Mesothelial cell of epicardium (in vitro differentiated cells): Measurements from ENCODE around the gene EYS. TPM values are rescaled to one million over a fixed set of nuclear protein-coding genes. Genes with fewer than 3 reads are reported as not detected.
"Not testable (repeated sequence)": the region's sequence is repeated elsewhere in the genome, so short reads cannot be mapped to it uniquely, and the experiment has no call there.

Experiments used
- DNase-seq, 2 experiments: peaks; one replicate each; pipeline ENCODE4 v3.0.0; 2021; ENCODE audit warnings: low spot score in 2 of 2; ENCODE audit not compliant: unreplicated experiment in 2 of 2
- H3K27ac Mint-ChIP-seq: 2 replicates; pipeline ENCODE4 v1.8.0; 2021; ENCODE audit warnings: mixed read lengths
- H3K27me3 Mint-ChIP-seq: 2 replicates; pipeline ENCODE4 v1.8.0; 2021; ENCODE audit warnings: low read depth, mixed read lengths
- H3K36me3 Mint-ChIP-seq: 2 replicates; pipeline ENCODE4 v1.8.0; 2021; ENCODE audit warnings: mixed read lengths
- H3K4me1 Mint-ChIP-seq: 2 replicates; pipeline ENCODE4 v1.8.0; 2021; ENCODE audit warnings: mixed read lengths
- H3K4me3 Mint-ChIP-seq: 2 replicates; pipeline ENCODE4 v1.8.0; 2021; ENCODE audit warnings: mild to moderate bottlenecking, moderate library complexity, mixed read lengths
- H3K9me3 Mint-ChIP-seq: 2 replicates; pipeline ENCODE4 v1.8.0; 2021; ENCODE audit warnings: mixed read lengths
- CTCF ChIP-seq: fragments of 200-600 bp; sonication (generic); IDR thresholded peaks from one replicate; pipeline ENCODE4 v1.5.0; 2021; ENCODE audit warnings: antibody characterized with exemption; ENCODE audit not compliant: unreplicated experiment
- total RNA-seq: library from RNA; stranded (reverse); gene quantifications from 3 replicates; pipeline ENCODE4 v1.2.1, GENCODE V29; 2021

Gene EYS
- total RNA-seq, 1 donor from 2014 or later, result 0.69 TPM

GRCh38 chr6:65610746-65611145 lies 96.3 kb downstream of the EYS start:
- Mint-ChIP-seq H3K27me3 (no peaks in the 10 kb centered on the region), H3K27ac (no peak overlapping the region), H3K36me3 (no peaks in the 10 kb centered on the region), H3K9me3 (no peaks in the 10 kb centered on the region), H3K4me1 (no peaks in the 10 kb centered on the region), H3K4me3 (no peak overlapping the region)
- no peak for DNase-seq
- no peak for TF ChIP-seq CTCF

GRCh38 chr6:65595540-65595939 lies 111.5 kb downstream of the EYS start:
- no peak for DNase-seq
- H3K4me1 Mint-ChIP-seq, result no peaks in the 10 kb centered on the region
- H3K36me3 Mint-ChIP-seq, result no peaks in the 10 kb centered on the region
- H3K4me3 Mint-ChIP-seq, result no peak overlapping the region
- H3K27me3 Mint-ChIP-seq, result no peaks in the 10 kb centered on the region
- peaks cover 7% of the 10 kb centered on the region for H3K9me3 Mint-ChIP-seq
- TF ChIP-seq CTCF, result no peak
- H3K27ac Mint-ChIP-seq, result no peak overlapping the region

- TF ChIP-seq CTCF, result no peak
- H3K9me3 Mint-ChIP-seq, result peaks cover under 1% of the 10 kb centered on the region
- H3K27ac Mint-ChIP-seq, result no peak overlapping the region
- no peaks in the 10 kb centered on the region for H3K36me3 Mint-ChIP-seq
- no peaks in the 10 kb centered on the region for H3K27me3 Mint-ChIP-seq
- no peak overlapping the region for H3K4me3 Mint-ChIP-seq
- peaks cover 28% of the 10 kb centered on the region for H3K4me1 Mint-ChIP-seq
- DNase-seq, result no peak
These were observed 136.7 kb downstream of the EYS start for GRCh38 chr6:65570340-65570739.

GRCh38 chr6:65569505-65569904 lies 137.5 kb downstream of the EYS start:
- Mint-ChIP-seq H3K9me3 (peaks cover 2% of the 10 kb centered on the region), H3K4me1 (peaks cover 28% of the 10 kb centered on the region), H3K36me3 (no peaks in the 10 kb centered on the region), H3K27me3 (no peaks in the 10 kb centered on the region), H3K27ac (no peak overlapping the region), H3K4me3 (no peak overlapping the region)
- TF ChIP-seq CTCF, result no peak
- DNase-seq, result no peak

GRCh38 chr6:65569056-65569455 lies 138.0 kb downstream of the EYS start:
- DNase-seq, H3K27ac Mint-ChIP-seq, H3K9me3 Mint-ChIP-seq, H3K4me3 Mint-ChIP-seq, H3K27me3 Mint-ChIP-seq, H3K36me3 Mint-ChIP-seq: not testable (repeated sequence)
- H3K4me1 Mint-ChIP-seq, result peaks cover 28% of the 10 kb centered on the region

GRCh38 chr6:65566117-65566516 lies 140.9 kb downstream of the EYS start:
- no peaks in the 10 kb centered on the region for H3K27me3 Mint-ChIP-seq
- no peaks in the 10 kb centered on the region for H3K36me3 Mint-ChIP-seq
- H3K4me3 Mint-ChIP-seq, result no peak overlapping the region
- H3K27ac Mint-ChIP-seq, result no peak overlapping the region
- H3K4me1 Mint-ChIP-seq, result peaks cover 28% of the 10 kb centered on the region
- no peak for DNase-seq
- H3K9me3 Mint-ChIP-seq, result peaks cover 11% of the 10 kb centered on the region
- no peak for TF ChIP-seq CTCF
